ENCODE measurements around the gene MAPKAPK5.
A peak's percentile ranks its signal among the peaks of the same experiment; 100 is the strongest.
"Not testable (repeated sequence)": the region's sequence is repeated elsewhere in the genome, so short reads cannot be mapped to it uniquely, and the experiment has no call there.

MAPKAPK5 gene, protein sequence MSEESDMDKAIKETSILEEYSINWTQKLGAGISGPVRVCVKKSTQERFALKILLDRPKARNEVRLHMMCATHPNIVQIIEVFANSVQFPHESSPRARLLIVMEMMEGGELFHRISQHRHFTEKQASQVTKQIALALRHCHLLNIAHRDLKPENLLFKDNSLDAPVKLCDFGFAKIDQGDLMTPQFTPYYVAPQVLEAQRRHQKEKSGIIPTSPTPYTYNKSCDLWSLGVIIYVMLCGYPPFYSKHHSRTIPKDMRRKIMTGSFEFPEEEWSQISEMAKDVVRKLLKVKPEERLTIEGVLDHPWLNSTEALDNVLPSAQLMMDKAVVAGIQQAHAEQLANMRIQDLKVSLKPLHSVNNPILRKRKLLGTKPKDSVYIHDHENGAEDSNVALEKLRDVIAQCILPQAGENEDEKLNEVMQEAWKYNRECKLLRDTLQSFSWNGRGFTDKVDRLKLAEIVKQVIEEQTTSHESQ

GRCh38 chr12:111841750-111842555 lies at the start of gene MAPKAPK5:
Gene MAPKAPK5 (plus strand): TSS chr12:111842228. CDS start chr12:111842734, 506 bp downstream.
- peak; percentile 91 for DNase-seq

DNA sequence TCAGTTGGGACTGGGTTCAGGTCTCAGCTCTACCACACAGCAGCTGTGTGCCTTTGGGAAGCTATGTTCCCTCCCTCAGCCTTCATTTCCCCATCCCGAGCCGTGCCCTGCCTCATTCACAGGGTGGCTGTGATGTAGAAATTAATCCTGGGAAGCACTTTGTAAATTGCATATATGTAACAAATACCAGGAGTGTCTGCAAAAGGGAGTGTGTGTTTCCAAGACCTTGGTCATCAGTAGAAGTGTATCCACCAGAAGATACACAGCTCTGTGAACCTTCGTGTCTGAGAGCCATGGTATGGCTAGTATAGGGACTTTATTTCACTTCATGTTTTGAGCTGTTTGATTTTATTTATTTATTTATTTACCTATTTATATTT lies 49.2 kb upstream of the MAPKAPK5 start:
- no peak for DNase-seq

DNA sequence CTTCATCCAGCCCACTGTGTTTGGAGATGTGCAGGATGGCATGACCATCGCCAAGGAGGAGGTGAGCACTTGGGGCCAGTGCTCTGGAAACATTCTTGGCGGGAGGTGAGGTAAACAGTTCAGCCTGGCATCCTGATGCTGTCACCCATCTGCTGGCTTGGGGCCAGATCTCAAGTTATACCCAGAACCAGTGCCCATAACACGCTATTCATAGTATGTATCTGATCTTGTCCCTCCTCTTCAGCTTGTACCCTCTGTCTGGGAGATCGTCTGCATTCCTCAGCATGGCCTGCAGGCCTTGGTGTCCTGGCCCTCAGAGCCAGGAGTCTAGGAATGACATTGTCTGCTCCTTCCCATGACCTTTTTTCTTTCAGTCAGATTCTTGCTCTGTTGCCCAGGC lies 43.8 kb upstream of the MAPKAPK5 start:
- no peak for DNase-seq

GRCh38 chr12:111799758-111800157 lies 42.3 kb upstream of the MAPKAPK5 start:
- no peak for DNase-seq

GRCh38 chr12:111803038-111803626 lies 38.9 kb upstream of the MAPKAPK5 start:
- no peak for DNase-seq

DNA sequence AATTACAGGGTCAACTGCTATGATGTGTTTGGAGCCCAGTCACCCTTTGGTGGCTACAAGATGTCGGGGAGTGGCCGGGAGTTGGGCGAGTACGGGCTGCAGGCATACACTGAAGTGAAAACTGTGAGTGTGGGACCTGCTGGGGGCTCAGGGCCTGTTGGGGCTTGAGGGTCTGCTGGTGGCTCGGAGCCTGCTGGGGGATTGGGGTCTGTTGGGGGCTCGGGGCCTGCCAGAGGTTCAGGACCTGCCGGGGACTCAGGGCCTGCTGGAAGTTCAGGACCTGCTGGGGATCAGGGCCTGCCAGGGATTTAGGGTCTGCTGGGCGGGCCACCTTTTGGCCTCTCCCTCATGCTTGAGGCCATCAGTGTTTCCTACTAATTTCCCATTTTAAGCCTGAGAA lies 38.2 kb upstream of the MAPKAPK5 start:
- no peak for DNase-seq

DNA sequence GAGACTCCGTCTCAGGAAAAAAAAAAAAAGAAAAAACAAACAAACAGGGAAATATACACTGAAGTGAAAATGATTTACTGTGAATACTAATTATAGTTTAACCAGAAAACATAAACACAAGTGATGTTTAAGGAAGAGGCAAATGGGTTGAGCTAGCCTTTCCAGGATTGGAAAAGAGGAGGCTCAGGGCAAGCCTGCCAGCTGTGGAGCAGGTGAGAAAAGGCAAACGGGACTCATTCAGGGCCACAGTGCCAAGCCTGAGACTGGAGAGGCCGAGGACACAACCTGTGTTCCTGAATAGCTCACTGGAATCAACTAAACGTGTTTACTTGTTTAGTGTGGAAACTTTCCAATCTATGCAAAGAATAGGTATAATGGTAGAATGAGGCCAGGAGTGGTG lies 35.7 kb upstream of the MAPKAPK5 start:
- no peak for DNase-seq

- no peak for DNase-seq
Measured at GRCh38 chr12:111807232-111807631, 34.8 kb upstream of the MAPKAPK5 start.

GRCh38 chr12:111812881-111813741 lies 28.9 kb upstream of the MAPKAPK5 start:
- peak; percentile 79 for DNase-seq

GRCh38 chr12:111816065-111816615 lies 25.9 kb upstream of the MAPKAPK5 start:
- no peak for DNase-seq

GRCh38 chr12:111816898-111817297 lies 25.1 kb upstream of the MAPKAPK5 start:
- not testable (repeated sequence) for DNase-seq

DNA sequence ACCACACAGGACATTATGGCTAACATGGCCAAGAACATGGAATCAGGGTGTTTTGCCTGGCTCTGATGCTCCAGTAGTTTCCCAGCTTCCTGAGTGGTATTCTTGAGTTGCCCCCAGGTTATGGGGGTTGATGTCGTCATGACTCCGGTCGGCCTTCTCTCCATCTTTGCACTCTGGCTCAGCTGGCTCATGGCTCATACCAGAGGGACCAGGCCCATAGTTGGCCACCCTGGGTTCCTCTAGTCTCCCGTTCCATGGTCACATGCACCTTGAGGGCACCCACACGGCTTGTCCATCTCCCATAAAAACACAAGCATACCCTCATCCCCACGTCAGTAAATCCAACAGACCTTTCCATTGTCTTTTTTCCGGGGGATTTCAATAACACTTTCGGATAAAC lies 23.7 kb upstream of the MAPKAPK5 start:
- no peak for DNase-seq

DNA sequence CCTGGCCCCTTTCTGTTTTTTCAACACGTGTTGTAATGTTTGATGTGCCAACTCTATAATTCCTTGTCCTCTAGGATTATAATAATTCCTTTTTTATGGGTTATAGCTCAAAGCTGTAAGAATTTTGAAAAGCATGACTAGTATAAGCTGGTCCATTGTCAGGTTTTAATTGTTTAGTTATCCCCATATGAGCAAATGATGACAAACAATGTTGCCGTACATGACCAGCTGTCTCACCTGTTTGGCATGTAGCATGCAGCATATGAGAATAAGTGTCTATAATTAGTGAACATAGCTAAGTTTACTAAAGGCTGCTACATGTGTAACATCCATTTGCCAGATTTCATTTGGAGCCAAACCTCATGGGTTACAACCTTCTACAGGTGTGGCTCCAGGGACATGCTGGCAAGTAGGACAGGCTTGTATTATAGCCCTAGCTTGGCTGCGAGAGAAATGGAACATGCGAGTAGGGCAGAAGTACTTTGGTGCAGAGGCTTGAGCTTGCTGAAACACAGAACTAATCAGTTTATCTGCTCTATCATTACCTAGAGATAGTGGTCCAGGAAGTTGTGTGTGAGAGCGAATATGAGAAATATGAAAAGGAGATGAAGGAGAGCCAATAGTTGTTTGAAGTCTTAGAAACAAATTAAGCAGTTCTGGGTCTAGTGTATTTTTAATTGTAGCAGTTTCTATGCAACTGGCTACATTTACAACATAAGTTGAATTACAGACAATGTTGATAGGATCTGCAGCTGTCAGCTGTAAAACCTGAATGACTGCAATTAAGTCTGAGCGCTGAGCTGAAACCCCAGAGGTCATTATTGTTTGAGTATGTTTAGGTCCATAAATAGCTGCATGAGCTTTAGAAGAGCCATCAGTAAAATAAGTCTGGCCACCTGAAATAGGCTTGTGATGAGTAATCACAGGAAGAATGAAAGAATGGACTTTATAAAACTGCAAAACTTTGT lies 22.6 kb upstream of the MAPKAPK5 start:
- no peak for DNase-seq

- DNase-seq, result not testable (repeated sequence)
Measured at GRCh38 chr12:111820828-111821227, 21.2 kb upstream of the MAPKAPK5 start.

GRCh38 chr12:111822886-111823285 lies 19.1 kb upstream of the MAPKAPK5 start:
- no peak for DNase-seq

DNA sequence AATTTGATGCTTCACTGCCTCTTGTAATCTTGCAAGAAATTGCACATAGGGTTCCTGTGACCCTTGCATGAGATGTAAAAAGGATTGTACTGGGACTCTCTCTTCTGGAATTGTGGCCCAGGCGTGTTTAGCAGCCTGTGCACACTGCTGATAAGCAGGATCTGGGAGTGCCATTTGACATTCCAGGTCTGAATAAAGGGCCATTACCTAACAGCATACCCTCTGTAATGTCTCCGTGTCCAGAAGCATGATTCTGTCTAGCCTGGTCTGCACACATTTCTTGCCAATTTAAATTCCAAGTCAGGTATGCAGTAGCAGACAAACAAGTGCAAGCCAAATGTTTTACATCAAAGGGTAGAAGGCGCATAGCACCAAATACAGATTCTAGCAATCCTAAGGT lies 18.1 kb upstream of the MAPKAPK5 start:
- no peak for DNase-seq

- not testable (repeated sequence) for DNase-seq
Measured at GRCh38 chr12:111824312-111824711, 17.7 kb upstream of the MAPKAPK5 start.

- DNase-seq, result no peak
Measured at GRCh38 chr12:111825509-111825908, 16.5 kb upstream of the MAPKAPK5 start.

DNA sequence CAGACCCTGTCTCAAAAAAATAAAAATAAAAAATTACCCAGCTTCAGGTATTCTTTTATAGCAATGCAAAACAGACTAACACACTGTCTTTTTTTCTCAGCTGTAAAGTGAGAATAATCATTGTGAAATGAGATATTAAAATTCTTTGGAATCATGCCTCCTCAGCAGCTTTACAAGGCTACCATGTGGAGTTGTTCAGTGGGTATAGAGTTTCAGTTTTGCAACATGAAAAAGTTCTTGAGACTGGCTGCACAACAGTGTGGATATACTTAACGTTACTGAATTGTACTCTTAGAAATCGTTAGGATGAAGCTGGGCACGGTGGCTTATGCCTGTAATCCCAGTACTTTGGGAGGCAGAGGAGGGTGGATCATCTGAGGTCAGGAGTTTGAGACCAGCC lies 15.7 kb upstream of the MAPKAPK5 start:
- DNase-seq, result no peak

- no peak for DNase-seq
Measured at GRCh38 chr12:111826992-111827391, 15.0 kb upstream of the MAPKAPK5 start.

GRCh38 chr12:111827907-111828306 lies 14.1 kb upstream of the MAPKAPK5 start:
- no peak for DNase-seq
